HL-60 (cell line): Measurements from ENCODE around the gene CCDC117.

Source experiments
- DNase-seq, 2 experiments: peaks; one replicate each; pipeline ENCODE4 v3.0.0-alpha.2; 2010 to 2020; ENCODE audit warnings: low read depth in 1 of 2, low spot score in 1 of 2
- H3K27ac ChIP-seq: fragments of 250-450 bp; sonication (Bioruptor Pico); replicated peaks from 2 replicates; pipeline ENCODE4 v1.5.1; 2020; ENCODE audit warnings: mild to moderate bottlenecking, moderate library complexity
- H3K27me3 ChIP-seq: fragments of 250-450 bp; sonication (Bioruptor Pico); 2 replicates; pipeline ENCODE4 v1.5.1; 2021; ENCODE audit warnings: mild to moderate bottlenecking, moderate library complexity; ENCODE audit not compliant: insufficient read depth, poor library complexity, severe bottlenecking
- H3K4me3 ChIP-seq: replicated peaks from 2 replicates; pipeline ENCODE4 v1.5.1; 2011; ENCODE audit warnings: mild to moderate bottlenecking, control low read depth, low read length; ENCODE audit not compliant: insufficient read depth
- GABPA ChIP-seq: IDR thresholded peaks from 2 replicates; pipeline ENCODE4 v1.6.1; 2012; ENCODE audit warnings: low read depth
- POLR2AphosphoS5 ChIP-seq: IDR thresholded peaks from 2 replicates; pipeline ENCODE4 v1.6.1; 2012; ENCODE audit warnings: low read depth
- SPI1 ChIP-seq: IDR thresholded peaks from 2 replicates; pipeline ENCODE4 v1.6.1; 2012; ENCODE audit warnings: low read depth, mild to moderate bottlenecking, borderline replicate concordance
- TF ChIP-seq, protein P1 (sequence below): IDR thresholded peaks from 2 replicates; pipeline ENCODE4 v1.6.1; 2012; ENCODE audit warnings: low read depth; ENCODE audit not compliant: insufficient replicate concordance
- TF ChIP-seq, protein P2 (sequence below): IDR thresholded peaks from one replicate; pipeline ENCODE4 v1.5.1; 2011; ENCODE audit warnings: low read length, control low read depth, inconsistent platforms; ENCODE audit not compliant: insufficient read depth

The CCDC117 gene

DNA sequence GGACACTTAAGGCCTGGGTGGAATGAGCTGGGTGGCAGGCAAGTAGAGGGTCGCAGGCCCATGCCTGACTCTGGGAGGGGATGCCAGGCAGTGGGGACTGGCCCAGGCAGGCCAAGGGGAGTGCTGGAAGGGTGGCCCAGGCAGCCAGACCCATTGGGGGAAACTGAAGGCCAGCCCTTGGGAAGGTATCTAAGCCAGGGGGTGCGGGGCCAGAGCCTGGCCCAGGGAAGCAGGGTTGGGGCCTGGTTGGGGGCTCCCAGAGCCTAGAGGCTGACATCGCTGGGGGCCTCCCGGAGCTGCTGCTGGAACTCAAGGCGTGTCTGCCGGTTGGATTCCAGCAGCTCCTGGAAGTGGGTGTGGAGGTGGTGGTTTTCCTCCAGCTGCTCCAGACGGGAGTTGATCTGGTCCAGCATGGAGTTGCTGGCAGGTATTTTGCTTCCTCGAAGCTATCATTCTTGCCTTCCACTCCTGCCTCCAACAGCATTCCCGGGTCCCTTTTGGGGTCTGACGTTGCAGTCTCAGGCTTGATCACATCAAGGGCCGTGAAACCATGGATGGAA lies 63.2 kb downstream of the CCDC117 start:
- Histone ChIP-seq H3K4me3 (no peak overlapping the region), H3K27ac (no peak overlapping the region), H3K27me3 (no peaks in the 10 kb centered on the region)
- DNase-seq, result no peak
- TF ChIP-seq, protein P1, sequence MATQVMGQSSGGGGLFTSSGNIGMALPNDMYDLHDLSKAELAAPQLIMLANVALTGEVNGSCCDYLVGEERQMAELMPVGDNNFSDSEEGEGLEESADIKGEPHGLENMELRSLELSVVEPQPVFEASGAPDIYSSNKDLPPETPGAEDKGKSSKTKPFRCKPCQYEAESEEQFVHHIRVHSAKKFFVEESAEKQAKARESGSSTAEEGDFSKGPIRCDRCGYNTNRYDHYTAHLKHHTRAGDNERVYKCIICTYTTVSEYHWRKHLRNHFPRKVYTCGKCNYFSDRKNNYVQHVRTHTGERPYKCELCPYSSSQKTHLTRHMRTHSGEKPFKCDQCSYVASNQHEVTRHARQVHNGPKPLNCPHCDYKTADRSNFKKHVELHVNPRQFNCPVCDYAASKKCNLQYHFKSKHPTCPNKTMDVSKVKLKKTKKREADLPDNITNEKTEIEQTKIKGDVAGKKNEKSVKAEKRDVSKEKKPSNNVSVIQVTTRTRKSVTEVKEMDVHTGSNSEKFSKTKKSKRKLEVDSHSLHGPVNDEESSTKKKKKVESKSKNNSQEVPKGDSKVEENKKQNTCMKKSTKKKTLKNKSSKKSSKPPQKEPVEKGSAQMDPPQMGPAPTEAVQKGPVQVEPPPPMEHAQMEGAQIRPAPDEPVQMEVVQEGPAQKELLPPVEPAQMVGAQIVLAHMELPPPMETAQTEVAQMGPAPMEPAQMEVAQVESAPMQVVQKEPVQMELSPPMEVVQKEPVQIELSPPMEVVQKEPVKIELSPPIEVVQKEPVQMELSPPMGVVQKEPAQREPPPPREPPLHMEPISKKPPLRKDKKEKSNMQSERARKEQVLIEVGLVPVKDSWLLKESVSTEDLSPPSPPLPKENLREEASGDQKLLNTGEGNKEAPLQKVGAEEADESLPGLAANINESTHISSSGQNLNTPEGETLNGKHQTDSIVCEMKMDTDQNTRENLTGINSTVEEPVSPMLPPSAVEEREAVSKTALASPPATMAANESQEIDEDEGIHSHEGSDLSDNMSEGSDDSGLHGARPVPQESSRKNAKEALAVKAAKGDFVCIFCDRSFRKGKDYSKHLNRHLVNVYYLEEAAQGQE, result no peak
- no peak for TF ChIP-seq SPI1
- TF ChIP-seq POLR2AphosphoS5, result no peak
- no peak for TF ChIP-seq GABPA
- TF ChIP-seq, protein P2, sequence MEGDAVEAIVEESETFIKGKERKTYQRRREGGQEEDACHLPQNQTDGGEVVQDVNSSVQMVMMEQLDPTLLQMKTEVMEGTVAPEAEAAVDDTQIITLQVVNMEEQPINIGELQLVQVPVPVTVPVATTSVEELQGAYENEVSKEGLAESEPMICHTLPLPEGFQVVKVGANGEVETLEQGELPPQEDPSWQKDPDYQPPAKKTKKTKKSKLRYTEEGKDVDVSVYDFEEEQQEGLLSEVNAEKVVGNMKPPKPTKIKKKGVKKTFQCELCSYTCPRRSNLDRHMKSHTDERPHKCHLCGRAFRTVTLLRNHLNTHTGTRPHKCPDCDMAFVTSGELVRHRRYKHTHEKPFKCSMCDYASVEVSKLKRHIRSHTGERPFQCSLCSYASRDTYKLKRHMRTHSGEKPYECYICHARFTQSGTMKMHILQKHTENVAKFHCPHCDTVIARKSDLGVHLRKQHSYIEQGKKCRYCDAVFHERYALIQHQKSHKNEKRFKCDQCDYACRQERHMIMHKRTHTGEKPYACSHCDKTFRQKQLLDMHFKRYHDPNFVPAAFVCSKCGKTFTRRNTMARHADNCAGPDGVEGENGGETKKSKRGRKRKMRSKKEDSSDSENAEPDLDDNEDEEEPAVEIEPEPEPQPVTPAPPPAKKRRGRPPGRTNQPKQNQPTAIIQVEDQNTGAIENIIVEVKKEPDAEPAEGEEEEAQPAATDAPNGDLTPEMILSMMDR, result no peak

DNA sequence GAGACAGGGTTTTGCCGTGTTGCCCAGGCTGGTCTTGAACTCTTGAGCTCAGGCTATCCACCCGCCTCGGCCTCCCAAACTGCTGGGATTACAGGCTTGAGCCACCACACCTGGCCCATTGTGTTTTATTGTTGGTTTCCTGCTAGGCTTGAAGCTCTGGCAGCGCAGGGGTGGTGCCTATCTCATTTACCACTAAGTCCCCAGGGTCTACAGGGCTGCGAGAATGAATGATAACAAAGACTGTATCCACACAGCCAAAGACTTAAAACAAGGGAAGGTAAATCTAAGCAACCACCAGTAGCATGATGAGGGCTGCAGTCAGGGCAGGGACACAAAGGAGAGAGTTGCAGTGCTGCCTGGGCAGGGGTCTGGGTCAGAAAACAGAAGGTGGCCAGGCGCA lies 65.1 kb downstream of the CCDC117 start:
- no peak for TF ChIP-seq SPI1
- TF ChIP-seq, protein P1, result no peak
- no peak for TF ChIP-seq POLR2AphosphoS5
- TF ChIP-seq, protein P2, result no peak
- TF ChIP-seq GABPA, result no peak
- H3K27ac ChIP-seq, result no peak overlapping the region

More for the DNA sequence above, 65.1 kb downstream of the CCDC117 start:
- Histone ChIP-seq H3K27me3 (no peaks in the 10 kb centered on the region), H3K4me3 (no peak overlapping the region)
- no peak for DNase-seq
